ENCODE measurements around the gene GNL1.

- TF ChIP-seq, protein P1, sequence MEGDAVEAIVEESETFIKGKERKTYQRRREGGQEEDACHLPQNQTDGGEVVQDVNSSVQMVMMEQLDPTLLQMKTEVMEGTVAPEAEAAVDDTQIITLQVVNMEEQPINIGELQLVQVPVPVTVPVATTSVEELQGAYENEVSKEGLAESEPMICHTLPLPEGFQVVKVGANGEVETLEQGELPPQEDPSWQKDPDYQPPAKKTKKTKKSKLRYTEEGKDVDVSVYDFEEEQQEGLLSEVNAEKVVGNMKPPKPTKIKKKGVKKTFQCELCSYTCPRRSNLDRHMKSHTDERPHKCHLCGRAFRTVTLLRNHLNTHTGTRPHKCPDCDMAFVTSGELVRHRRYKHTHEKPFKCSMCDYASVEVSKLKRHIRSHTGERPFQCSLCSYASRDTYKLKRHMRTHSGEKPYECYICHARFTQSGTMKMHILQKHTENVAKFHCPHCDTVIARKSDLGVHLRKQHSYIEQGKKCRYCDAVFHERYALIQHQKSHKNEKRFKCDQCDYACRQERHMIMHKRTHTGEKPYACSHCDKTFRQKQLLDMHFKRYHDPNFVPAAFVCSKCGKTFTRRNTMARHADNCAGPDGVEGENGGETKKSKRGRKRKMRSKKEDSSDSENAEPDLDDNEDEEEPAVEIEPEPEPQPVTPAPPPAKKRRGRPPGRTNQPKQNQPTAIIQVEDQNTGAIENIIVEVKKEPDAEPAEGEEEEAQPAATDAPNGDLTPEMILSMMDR (conservative IDR thresholded peaks at IDR 0.05 in 1 of 2, IDR thresholded peaks at IDR 0.05 in 1 of 2; ENCODE audit: extremely low read depth in 1 of 2, insufficient read depth in 1 of 2, low read depth in 1 of 2, low read length in 2 of 2) = no peak
- TF ChIP-seq EZH2 (IDR thresholded peaks at IDR 0.05; ENCODE audit: borderline replicate concordance, low read length) = no peak
These were observed 36.0 kb upstream of the GNL1 start for GRCh38 chr6:30592287-30592686.

Measured in mammary epithelial cell (primary cell).